DMS53 treated with DMSO at 0.1 percent for 48 hours (cell line): ENCODE measurements around the gene ATF7.
A peak's percentile ranks its signal among the peaks of the same experiment; 100 is the strongest.
"Not testable (repeated sequence)": the region's sequence is repeated elsewhere in the genome, so short reads cannot be mapped to it uniquely, and the experiment has no call there.

ENCODE experiments used
- DNase-seq: peaks from one replicate; lab custom pipeline; 2025; ENCODE audit not compliant: unreplicated experiment; lab: John Stamatoyannopoulos, UW

The ATF7 gene

DNA sequence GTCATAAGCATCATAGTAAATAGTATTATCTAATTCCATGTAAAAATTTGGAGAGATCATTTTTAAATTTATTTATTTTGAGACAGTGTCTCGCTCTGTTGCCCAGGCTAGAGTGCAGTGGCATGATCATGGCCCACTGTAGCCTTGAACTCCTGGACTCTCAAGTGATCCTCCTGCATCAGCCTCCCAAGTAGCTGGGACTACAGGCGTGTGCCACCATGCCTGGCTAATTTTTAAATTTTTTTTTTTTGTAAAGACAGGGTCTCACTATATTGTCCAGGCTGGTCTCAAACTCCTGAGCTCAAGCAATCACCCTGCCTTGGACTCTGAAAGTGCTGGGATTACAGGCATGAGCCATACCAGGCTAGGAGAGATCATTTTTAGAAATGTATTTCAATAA lies 27.2 kb downstream of the ATF7 start:
- not testable (repeated sequence) for DNase-seq

DNA sequence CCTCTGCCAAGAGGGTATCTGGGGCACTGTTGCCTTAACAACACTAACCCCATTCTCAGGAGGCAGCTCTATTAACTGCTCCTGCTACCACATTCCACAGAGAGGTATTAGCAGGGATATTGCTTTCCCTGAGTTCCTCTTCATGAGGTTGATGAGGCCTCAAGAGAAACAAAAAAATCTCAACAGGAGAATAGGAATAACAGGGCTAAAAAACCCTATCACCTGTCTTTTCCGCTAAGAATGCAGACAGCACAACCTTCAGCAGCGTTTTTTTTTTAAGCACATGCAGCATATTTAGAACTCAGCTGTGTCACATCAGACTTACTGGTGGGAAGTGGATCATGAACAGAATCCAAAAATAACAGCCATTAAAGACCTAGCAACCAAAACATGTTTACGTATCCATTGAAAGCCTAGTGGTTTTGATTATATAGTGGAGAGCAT lies 29.2 kb downstream of the ATF7 start:
- no peak for DNase-seq

DNA sequence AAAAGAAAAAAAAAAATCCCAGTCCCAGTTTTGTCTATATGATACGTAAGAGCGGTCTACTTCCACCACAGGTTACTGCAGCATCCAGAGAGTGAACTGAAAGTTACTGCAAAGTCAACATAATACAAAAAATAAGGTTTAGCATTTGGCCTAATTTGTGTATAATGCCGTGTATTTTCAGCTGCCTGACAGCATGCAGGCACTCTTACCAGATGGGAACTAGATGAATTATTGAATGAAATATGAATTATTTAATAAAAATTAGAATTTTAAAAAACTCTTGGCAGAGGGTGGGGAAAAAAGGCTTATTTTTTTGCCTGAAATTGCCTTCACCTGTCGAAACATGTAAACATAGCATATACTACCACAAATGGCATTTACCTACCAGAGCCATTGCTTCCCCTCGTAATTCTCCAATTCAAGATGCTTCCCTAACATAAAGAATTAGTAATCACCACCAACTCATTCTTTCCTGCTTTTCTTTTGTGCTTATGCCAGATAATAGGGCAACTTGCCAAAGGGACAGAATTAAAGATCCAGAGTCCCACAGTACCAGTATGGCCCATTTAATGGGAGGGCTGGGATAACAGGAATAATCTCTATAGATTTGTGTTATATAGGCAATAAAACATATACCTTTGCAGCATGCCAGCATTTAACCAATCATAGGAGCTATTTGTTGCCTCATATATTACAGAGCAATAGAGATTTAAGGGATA lies 31.1 kb downstream of the ATF7 start:
- no peak for DNase-seq

DNA sequence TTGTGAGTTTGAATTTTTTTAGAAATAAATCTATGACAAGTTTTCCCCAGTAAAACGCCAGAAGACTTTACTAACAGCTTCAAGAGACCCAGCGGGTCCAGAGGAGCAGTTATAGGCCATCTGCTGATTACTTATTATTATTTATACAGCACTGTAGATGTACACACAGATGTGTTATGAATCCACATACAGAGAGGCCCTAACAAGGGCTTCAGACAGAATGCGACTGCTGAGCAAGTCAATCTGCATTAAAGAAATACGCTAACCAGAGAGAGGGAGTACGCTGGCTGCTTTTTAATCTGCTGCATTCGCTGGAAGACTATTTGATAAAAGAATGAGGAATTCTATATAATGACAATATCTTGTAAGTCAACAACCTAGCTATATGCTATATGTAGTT lies 32.5 kb downstream of the ATF7 start:
- DNase-seq = no peak

DNA sequence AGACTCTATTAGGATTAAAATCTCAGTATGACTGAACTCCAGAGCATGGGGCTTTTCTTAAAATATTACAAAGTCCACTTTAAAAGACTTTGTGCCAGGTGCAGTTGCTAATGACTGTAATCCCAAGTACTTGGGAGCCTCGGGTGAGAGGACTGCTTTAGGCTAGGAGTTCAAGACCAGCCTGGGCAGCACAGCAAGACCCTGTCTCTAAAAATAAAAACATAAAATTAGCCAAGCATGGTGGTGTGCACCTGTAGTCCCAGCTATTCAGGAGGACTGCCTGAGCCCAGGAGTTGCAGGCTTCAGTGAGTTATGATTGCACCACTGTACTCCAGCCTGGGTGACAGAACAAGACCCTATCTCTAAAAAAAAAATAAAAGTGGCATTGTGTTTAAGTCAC lies 33.2 kb downstream of the ATF7 start:
- no peak for DNase-seq

DNA sequence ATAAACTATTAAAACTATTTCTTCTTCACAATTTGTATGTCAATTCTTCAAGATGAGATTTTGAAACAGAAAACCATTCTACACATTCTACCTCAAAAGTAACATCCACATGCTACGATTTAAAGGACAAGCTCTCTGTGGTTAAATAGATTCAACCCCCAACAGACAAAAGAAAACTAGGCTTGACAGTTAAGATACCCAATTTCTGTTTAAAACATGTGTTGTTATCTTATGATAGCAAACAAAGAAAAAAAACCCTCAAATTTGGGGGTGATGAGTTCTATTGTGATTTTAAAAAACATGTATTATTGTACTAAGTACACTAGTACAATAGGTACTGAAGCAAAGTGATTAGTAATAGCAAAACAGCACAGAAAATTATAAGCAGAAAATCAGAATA lies 33.8 kb downstream of the ATF7 start:
- no peak for DNase-seq

DNA sequence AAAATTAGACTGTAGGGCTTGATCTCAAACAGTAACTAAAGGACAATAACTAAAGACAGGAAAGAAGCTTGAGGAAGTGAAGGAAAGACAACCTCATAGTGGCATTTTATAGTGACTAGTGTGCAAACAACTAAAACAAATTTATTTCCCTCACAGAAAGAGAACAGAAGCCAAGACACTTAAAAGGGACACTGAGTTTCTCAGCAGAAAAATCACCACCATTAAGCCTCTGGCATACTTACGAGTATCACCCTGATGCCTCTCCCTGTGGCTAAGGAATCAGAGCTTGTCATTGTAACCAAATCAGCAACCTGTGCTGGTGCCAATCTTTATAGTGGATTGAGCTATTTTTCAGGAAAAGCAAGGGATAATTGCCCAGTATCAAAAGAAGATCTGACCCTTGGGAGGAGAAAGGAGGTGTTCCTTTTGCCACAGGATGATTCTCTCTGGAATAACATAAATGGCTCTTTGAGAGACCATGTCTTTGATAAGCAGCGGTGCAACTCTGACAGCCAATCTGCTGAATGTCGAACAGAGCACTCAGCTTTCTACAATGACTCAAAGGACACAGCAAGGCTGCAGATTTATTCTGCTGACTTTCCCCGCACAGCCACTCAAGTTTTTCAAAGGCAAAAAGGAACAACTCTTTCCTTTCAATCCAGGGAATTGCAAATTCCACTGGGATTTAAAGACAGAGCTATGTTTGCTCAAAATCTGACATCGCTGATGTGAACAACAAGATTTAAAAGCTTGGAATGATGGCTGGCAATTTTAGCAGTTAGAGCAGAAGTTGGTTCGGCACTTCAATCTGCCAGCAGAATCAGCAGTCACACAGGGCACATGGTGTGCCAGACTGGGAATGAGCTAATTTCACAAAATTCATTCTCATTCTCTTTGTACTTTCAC lies 34.6 kb downstream of the ATF7 start:
- DNase-seq = no peak

DNA sequence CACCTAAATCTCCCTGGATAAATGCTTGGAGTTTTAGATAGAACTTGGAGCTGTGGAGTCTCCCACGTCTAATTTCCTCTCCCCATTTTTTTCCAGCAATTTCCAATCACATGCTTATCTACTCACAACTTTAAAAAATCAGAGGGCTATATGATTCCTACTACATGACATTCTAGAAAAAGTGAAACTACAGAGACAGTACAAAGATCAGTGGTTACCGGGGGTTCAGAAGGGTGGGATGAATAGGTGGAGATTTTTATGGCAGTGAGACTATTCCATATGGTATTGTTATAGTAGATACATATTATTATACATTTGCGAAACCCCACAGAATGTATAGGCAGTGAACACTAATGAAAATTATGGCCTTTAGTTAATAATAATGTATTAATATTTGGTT lies 35.5 kb downstream of the ATF7 start:
- DNase-seq = no peak

DNA sequence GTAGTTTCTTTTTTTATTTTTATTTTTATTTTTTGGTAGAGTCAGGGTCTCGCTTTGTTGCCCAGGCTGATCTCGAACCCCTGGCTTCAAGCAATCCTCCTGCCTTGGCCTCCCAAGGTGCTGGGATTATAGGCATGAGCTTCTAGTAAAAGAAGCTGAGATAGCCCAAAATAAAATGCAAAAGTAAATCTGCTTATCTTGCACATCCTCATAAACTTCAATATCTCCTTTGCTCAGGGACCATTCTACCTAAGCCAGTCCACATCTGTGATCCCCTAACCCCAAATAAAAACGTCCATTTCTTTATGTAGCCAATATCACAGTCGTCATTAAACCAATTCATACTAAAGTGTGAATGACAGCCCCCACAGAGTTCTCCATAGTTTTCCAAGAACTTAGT lies 36.3 kb downstream of the ATF7 start:
- no peak for DNase-seq

DNA sequence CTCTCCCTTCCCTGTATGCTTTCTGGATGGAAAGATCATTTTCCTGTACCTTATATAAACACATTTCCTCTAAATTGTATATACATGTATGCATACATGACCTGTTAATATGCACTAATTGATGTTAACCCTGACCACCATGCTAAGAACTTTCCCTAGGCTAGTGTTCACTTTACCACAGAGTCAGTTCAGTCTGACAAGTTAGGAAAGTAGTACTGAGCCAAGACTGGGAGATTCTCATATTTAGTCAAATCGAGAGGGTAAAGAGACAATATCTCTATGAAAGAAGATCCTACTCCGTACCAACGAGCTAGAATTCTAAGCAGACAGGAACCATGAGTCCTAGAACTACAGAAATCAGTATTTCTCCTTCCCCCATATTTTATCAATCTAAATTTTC lies 36.8 kb downstream of the ATF7 start:
- DNase-seq = no peak

DNA sequence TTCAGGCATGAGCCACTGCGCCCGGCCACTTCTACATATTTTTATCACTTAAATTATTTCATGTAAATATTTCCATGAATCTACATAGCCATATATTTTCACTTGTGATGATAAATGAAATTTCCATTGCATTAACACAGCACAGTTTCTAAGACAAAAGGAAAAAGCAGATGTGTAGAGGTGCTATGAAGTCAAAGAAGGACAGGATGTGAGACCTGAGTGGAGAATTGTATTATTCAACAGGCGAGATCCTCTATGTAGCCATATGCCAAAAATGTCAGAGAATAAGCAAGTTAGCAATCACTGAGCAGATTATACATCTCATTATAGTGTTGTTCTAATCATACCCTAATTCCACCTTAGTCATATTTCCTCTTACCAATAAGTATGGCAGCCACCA lies 38.1 kb downstream of the ATF7 start:
- DNase-seq = no peak

DNA sequence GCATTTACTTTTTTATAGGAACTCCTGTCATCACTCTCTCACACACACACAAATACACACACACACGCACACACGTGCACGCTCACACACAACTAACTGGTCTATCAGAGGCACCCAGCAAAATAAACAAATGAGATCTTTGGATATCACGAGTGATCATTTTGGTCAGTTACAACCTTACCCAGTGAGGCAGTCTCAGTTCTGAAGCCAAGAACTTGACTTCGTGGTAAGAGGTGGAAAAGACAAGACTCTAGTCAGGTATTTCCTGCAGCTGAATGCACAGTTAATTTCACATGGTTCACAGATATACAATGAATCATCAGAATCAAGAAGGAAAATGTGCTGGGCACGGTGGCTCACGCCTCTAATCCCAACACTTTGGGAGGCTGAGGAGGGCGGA lies 39.4 kb downstream of the ATF7 start:
- no peak for DNase-seq

DNA sequence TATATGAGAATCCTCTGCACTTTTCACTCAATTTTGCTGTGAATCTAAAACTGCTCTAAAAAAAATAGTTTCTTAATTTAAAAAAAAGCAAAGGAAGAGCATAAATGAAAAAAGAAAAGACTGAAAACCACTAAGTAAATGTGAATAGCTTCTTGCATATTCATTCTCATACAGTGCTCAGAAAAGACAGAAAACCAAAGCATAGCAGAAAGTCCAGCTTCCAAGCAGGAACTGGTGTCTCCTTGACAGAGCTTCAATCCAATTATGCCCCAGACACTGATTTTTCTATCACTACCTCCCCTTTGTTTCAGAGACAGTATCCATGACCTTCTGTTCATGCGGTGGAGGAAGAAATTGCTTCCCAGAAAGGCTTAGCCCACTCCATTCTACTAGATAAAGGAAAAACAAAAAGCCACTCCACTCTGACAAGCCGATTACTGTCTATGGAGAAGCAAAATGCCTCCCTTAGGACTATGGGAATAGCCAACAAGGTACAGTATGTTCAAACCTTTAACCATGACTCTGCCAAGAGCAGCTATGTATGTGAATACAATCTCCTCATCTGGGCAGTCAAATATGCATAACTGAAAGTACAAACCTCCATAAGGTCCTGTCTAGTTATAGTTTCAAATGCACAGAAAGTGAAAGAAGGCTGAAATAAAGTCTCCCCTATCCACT lies 40.6 kb downstream of the ATF7 start:
- DNase-seq = no peak

DNA sequence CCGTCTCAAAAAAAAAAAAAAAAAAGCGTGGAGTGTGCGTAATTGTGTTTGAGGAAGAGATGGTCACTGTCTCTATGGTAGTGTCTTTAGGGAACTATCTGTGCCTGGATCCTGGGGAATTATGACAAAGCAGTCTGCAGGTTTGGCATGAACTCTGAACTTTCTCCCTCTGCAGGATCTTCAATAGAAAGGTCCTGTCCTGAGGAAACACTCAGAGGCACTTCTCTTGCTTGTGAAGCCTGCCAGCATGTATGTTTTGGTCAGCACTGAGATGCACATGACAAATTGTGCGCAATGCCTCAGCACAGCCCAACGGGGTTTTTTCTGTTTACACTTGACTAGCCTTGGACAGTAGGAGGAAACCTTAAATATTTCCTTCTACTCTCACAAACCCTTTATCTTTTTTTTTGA lies 46.6 kb downstream of the ATF7 start:
- DNase-seq = no peak

DNA sequence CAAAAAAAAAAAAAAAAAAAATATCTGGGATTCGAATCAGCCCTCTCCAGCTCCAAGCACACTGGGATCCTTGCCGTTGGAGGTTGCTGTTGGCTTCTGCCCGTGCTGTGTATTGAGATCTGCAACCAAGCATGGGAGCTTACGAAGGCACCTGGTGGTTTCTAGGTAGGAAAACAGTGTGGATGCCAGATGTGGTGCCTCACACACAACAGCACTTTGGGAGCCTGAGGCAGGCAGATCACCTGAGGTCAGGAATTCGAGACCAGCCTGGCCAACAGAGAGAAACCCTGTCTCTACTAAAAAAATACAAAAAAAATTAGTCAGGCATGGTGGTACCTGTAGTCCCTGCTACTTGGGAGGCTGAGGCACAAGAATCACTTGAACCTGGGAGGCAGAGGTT lies 47.4 kb downstream of the ATF7 start:
- DNase-seq = no peak

DNA sequence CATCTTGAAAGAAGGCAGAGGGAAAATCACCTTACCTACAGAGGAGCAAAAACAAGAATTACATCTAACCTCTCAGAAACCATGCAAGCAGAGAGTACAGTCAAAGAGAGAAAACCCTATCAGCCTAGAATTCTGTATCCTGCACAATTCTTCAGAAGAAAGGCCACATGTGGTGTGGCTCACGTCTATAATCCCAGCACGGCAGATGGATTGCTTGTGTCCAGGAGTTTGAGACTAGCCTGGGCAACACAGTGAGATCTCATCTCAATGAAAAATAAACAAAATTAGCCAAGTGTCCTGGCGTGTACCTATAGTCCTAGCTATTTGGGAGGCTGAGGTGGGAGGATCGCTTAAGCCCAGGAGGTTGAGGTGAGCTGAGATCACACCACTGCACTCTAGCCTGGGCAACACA lies 48.2 kb downstream of the ATF7 start:
- DNase-seq = no peak

DNA sequence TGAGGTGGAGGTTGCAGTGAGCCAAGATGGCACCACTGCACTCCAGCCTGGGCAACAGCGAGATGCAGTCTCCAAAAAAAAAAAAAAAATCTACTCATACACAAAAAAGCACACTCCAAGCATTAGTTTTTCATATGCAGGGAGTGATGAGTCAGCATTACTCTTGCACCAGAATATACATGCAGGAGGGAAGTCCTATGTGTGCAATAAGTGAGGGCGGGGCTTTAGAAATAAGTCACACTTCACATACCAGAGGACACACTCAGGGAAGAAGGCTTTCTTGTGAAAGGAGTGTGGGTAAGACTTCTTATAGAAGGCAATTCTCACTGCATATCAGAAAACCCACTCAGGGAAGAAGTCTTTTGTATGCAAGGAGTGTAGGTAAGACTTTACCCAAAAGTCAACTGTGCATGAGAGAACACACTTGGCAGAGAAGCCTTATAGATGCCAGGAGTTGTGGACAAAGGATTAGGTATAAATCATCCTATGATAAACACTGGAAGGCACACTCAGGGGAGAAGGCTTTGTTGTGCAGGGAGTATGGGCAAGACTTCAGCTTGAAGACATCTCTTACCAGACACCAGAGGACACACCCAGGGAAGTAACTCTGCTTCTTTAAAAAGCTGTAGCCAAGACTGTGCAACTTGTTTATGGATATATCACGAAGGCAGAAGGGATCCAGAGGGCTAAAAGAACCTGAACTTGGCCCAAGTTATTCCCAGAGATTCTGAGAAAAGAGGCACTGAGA lies 50.5 kb downstream of the ATF7 start:
- no peak for DNase-seq

DNA sequence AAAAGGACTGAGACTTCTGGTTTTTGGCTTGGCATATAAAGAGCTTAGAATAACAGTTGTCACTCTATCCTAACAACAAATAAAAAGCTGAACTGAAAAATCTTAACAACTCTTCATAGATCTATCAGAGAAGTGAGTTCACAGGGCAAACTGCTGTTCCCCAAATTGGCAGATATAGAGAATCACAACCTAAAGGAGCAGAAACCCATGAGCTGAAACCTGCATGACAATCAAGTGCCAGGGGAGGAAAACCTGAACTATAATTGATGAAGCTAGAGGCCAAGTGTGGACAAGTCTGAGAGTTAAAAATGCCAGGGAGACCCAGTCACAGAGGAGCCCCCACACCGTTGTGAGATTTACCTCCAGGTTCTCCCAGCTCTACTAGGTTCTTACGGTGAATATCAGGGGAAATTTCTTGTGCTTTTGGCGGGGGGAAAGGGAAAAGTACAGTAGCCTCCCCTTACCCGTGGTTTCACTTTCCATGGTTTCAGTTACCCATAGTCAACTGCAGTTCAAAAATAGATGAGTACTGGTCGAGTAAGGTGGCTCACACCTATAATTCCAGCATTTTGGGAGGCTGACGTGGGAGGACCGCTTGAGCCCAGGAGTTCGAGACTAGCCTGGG lies 53.9 kb downstream of the ATF7 start:
- no peak for DNase-seq

DNA sequence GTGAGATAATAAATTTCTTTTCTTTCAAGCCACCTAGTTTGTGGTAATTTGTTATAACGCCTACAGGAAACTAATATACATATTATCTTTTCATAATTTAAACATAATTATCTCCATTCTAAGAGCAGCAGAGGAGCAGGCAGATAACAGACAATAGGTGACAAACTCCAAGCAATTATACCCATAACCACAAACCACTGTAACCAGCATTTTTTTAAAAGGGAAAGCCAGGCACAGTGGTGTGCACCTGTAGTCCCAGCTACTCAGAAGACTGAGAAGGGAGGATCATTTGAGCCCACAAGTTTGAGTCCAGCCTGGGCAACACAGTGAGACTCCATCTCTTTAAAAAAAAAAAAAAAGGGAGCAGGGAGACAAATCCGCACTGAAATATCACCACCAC lies 54.9 kb downstream of the ATF7 start:
- DNase-seq = no peak

DNA sequence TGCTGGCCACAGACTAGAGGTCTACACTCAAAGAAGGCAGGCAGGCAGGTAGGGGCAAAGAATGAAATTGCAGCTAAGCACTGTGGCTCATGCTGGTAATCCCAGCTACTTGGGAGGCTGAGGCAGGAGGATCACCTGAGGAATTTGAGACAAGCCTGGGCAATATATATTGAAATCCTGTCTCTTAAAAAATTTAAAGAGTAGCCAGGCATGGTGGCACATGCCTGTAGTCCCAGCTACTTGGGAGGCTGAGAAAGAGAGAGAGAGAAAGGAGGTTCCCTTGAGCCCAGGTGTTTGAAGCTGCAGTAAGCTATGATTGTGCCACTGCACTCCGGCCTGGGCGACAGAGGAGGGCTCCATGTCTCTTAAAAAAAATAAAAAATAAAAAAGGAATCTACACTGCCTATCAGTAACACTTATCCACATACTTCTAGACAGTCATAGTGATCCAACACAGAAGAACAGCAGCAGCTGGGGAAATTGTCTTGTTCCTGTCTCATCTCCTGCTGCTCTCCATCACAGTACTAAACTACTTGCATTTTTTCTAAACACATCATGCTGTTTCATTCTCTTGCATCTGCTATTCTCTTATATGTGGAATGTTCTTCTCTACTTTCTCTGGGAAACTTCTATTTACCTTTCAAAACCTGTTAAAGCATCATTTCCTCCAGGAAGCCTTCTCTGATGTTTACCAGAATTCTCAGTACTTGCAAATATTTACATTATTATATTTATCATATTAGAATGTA lies 57.2 kb downstream of the ATF7 start:
- peak; percentile 25 for DNase-seq
